Brain microvascular endothelial cell (primary cell): Measurements from ENCODE around the gene LRRC4C.

Source experiments
- DNase-seq: peaks from one replicate; pipeline ENCODE4 v3.0.0-alpha.2; 2020
- H3K27ac ChIP-seq: fragments of 250-450 bp; sonication (Bioruptor Pico); 2 replicates; pipeline ENCODE4 v1.5.1; 2020; ENCODE audit warnings: mild to moderate bottlenecking, moderate library complexity
- H3K27me3 ChIP-seq: fragments of 250-450 bp; sonication (Bioruptor Pico); replicated peaks from 2 replicates; pipeline ENCODE4 v1.5.1; 2020; ENCODE audit warnings: mild to moderate bottlenecking
- H3K36me3 ChIP-seq: fragments of 250-450 bp; sonication (Bioruptor Pico); replicated peaks from 2 replicates; pipeline ENCODE4 v1.5.1; 2020; ENCODE audit warnings: mild to moderate bottlenecking
- H3K4me3 ChIP-seq: 2 replicates; pipeline ENCODE4 v1.5.1; 2011; ENCODE audit warnings: low read depth, mild to moderate bottlenecking, control low read depth, low read length, moderate library complexity
- in situ Hi-C: cut with HindIII; loops from 2 replicates; pipeline ENCODE4 v1.10.0; 2017; ENCODE audit warnings: low sequenced_read_pairs, low pct_ligation_motif_present
- TF ChIP-seq, protein P1 (sequence below): IDR thresholded peaks from 2 replicates; pipeline ENCODE4 v1.5.1; 2011; ENCODE audit warnings: low read depth, mild to moderate bottlenecking, moderate library complexity, low read length, control low read depth, inconsistent platforms; ENCODE audit errors: missing control alignments

The LRRC4C gene

DNA sequence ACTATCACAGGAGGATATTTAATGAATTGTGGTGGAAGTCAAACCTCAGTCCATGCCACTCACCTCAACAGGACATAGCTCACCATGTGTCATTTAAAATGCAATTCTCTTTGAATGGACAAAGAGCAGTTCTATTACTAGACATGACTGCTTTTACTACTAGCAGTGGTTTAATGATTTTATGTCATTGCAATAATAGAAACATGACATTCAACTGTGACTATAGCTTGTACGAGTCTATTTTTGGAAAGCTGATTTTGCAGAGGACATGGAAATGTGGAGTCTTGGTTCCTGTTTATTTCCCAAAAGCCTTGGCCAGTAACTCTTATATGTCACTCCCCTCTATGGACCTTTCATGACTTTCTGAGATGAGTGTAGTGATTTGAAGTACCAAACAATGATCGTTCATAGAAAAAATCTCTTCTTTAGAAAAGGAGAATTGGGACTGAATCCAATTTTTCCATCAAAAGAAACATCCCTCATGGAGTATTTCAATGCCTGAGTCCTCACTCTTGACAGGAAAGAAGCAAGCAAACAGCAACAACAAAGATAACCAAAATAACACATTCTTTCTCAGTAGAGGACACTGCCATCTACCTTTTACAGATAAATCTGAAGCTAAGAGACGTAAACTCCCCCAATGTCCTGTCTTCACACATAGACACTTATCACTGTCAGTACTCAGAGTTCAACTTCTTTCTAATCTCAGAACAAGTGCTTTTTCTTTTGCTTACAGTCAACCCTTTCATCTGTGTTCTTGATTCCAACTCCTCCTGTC lies 233.4 kb downstream of the LRRC4C start:
- in situ Hi-C loops = no loop called here
- no peak overlapping the region for H3K4me3 ChIP-seq
- no peak overlapping the region for H3K27ac ChIP-seq
- no peaks in the 10 kb centered on the region for H3K27me3 ChIP-seq
- TF ChIP-seq, protein P1, sequence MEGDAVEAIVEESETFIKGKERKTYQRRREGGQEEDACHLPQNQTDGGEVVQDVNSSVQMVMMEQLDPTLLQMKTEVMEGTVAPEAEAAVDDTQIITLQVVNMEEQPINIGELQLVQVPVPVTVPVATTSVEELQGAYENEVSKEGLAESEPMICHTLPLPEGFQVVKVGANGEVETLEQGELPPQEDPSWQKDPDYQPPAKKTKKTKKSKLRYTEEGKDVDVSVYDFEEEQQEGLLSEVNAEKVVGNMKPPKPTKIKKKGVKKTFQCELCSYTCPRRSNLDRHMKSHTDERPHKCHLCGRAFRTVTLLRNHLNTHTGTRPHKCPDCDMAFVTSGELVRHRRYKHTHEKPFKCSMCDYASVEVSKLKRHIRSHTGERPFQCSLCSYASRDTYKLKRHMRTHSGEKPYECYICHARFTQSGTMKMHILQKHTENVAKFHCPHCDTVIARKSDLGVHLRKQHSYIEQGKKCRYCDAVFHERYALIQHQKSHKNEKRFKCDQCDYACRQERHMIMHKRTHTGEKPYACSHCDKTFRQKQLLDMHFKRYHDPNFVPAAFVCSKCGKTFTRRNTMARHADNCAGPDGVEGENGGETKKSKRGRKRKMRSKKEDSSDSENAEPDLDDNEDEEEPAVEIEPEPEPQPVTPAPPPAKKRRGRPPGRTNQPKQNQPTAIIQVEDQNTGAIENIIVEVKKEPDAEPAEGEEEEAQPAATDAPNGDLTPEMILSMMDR = no peak
- no peaks in the 10 kb centered on the region for H3K36me3 ChIP-seq
- DNase-seq = no peak

- Histone ChIP-seq H3K27me3 (no peaks in the 10 kb centered on the region), H3K36me3 (no peaks in the 10 kb centered on the region), H3K4me3 (no peak overlapping the region), H3K27ac (no peak overlapping the region)
- in situ Hi-C loops = no loop called here
- TF ChIP-seq, protein P1 = no peak
- DNase-seq = no peak
Measured at GRCh38 chr11:41222236-41222635, 237.2 kb downstream of the LRRC4C start.

DNA sequence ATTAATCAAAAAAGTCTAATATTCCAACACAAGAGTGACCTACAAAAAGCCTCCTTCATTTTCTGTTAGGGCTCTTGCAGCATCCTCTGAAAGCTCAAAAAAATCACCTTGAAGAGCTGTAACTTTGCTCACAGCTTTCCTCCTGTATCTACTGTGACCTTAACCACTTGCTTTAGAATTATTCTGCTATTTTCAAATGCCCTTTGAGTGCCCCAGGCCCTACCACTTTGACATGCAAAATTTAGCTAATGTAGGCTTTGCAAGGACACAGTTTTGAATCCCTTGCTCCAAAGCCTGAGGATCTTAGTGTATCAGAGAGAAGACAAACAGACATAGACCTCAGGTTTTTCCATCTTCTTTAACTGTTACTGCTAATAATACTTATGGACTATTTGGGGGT lies 253.1 kb downstream of the LRRC4C start:
- H3K36me3 ChIP-seq = no peaks in the 10 kb centered on the region
- DNase-seq = no peak
- TF ChIP-seq, protein P1 = no peak
- H3K27me3 ChIP-seq = no peaks in the 10 kb centered on the region
- no peak overlapping the region for H3K27ac ChIP-seq
- H3K4me3 ChIP-seq = no peak overlapping the region
- in situ Hi-C loops = no loop called here

GRCh38 chr11:41201156-41201555 lies 258.3 kb downstream of the LRRC4C start:
- in situ Hi-C loops = no loop called here
- TF ChIP-seq, protein P1 = peak; percentile 60
- Histone ChIP-seq H3K27ac (no peak overlapping the region), H3K4me3 (no peak overlapping the region), H3K36me3 (no peaks in the 10 kb centered on the region), H3K27me3 (no peaks in the 10 kb centered on the region)
- no peak for DNase-seq

GRCh38 chr11:41190437-41191082 lies 268.9 kb downstream of the LRRC4C start:
- TF ChIP-seq, protein P1 = no peak
- no peak overlapping the region for H3K4me3 ChIP-seq
- H3K27me3 ChIP-seq = no peaks in the 10 kb centered on the region
- DNase-seq = no peak
- H3K36me3 ChIP-seq = no peaks in the 10 kb centered on the region
- no peak overlapping the region for H3K27ac ChIP-seq
- in situ Hi-C loops = no loop called here
